Activated CD8-positive, alpha-beta memory T cell treated with anti-CD3 and anti-CD28 coated beads, Interleukin-2, amount 50 U/mL, for 1 hour (primary cell): ENCODE measurements around the gene SLC30A3.
"Not testable (repeated sequence)": the region's sequence is repeated elsewhere in the genome, so short reads cannot be mapped to it uniquely, and the experiment has no call there.

Experiments
- DNase-seq: peaks from one replicate; pipeline ENCODE4 v3.0.0-alpha.2; 2020; ENCODE audit errors: extremely low read depth

SLC30A3 gene

GRCh38 chr2:27285481-27285880, 22.6 kb upstream of the SLC30A3 start:
- no peak for DNase-seq

DNA sequence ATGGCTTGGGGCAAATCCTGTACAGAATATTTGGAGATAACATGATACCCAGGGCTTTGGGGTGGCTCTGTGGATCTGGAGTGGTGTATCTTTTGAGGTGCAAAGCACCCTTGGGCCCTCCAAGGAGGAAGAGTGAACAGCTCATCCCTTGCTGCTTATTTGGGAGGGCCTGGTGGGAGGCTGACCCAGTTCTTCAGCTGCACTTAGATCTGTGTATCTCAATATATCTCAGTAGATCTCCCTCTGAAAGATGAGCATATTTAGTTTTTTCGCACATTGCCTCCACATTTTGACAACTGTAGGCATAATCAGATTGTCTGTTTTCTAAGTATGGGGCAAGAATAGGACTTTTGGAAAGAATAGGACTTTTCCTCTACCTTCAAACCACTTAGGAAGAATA, 22.1 kb upstream of the SLC30A3 start:
- DNase-seq: no peak

DNA sequence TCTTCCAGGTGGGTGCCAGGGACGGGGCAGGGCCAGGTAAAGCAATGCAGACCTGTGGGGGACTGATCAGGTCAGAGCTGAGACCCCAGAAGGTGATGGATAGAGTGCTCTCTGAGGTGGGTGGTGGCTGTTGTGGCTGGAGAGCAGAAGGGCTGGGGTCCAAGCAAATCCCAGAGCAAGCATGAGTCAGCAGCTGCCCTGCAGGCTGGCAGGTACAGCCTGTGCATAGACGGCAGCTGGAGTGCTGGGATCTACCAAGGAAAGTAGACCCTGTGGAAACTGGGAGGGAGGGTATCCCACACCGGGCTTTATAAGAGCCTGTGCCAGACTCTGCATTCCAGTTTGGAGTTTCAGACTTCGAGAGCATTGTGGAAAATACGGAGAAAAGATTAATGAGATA, 20.0 kb upstream of the SLC30A3 start:
- DNase-seq: no peak

DNA sequence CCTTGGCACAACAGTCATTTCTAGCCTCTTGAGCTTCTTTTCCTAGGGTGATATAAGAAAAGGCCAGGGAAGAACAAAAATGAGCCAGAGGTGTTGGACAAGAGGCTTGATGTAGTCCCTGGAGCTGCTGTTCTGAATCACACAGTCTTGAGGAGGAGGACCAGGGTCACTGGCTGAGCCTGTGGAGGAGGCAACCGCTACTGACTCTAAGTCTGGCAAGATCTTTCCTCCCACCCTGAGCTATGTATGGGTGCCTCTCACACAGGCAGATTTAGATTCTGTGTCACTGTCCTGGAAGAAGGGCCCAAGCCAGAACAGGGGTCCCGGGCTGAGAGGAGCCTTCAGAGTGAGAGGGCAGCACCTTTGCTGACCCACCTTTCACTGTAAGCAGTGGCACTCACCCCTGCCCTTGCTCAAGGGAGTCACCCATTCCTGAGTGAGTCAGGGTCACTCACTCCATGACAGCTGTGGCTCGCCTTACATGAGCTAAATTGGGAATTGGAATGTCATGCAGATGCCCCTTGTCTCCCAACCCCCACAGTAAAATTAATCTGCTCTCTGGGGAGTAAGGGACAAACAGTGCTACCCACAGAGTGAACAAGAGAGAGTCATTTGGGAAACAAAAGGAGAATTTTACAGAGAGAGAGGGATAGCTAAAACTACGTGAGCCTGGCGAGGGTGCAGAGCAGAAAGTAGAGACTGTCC, 19.2 kb upstream of the SLC30A3 start, which contains the start of gene TRIM54:
TSS of gene TRIM54 (plus strand) at position 575 of the 705 bp plus-strand sequence. CDS start 303 bp downstream, outside the sequence.
- no peak for DNase-seq

DNA sequence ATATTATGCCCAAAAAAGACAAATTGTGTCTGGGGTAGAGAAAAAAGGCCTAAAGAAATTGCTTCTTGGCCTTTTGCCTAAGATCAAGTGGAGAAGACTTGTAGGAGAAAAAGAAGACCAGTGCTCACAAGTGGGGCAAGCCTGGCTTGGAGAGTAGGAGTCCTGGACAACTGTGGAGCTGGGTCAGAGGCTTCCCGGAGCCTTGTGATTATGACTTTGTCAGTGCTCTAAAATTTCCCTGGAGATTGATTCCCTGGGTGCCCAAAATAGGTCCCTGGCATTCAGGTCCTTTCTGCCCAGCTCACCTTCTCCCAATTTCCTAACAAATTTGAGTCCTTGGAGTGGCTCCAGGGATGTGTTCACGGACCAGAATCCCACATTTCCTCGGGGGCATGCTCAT, 18.6 kb upstream of the SLC30A3 start:
- DNase-seq: no peak

DNA sequence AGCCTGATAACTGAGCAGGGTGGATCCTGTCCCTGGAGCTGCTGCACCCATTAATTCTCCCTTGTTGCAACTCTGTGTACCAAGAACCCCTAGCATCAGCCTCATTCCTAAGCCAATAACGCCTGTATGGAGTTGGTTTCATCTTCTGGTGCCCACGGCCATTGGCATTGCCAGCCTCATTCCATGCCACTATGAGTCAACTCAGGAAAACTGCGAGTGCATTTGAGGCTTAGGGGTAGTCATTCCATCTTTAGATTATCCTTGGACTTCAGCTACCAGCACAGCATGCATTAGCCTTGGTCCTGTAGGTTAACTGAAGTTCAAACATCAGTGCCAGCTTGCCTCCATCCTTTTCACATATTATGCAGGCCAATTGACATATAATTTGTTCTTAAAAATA, 18.0 kb upstream of the SLC30A3 start:
- DNase-seq: no peak

DNA sequence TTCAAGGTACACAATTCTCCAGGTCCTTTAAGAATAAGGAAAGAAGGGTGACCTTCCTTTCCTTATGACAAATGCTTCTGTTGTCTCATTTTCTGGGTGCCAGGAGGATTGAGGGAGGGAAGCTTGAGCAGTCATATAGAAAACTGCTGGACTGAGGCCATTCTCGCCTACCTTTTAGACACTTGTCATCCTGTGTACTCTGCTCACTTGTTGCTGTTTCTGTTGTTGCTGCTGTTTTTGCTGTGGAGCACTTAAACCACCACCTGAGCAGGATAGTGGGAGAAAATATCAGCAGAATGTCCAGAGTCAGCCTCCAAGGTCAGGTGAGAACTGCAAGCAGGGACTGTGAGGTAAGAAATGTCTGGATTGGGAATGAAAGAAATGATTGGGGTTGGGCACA, 15.2 kb upstream of the SLC30A3 start:
- DNase-seq: no peak

- DNase-seq: no peak
Observed at GRCh38 chr2:27275211-27276150, 12.6 kb upstream of the SLC30A3 start, which contains the start of gene DNAJC5G. Gene DNAJC5G (plus strand): TSS chr2:27275433. CDS start chr2:27276729, 1,296 bp downstream.

GRCh38 chr2:27272537-27273522, 10.0 kb upstream of the SLC30A3 start:
- not testable (repeated sequence) for DNase-seq

- no peak for DNase-seq
Observed at GRCh38 chr2:27271631-27272340, 8.9 kb upstream of the SLC30A3 start.

GRCh38 chr2:27270670-27271069, 7.8 kb upstream of the SLC30A3 start:
- DNase-seq: no peak

DNA sequence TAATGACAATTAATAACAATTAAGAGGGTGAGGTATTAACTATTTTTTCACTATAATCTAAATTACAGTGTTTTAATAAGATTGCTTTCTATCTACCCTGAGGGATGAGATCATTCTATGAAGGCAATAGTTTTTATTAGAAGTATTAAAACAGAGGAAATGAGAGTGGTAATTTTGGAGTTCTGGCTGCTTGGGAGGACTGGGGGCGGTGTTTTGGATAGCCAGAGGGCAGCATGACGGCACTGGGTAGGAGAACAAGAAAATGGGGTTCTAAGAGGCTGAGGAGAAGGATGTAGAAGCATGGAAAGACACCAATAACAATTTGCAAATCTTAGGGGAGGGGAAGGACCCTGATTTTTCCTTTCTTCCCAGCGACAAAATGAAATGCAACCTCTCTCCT, 7.3 kb upstream of the SLC30A3 start:
- DNase-seq: no peak

DNA sequence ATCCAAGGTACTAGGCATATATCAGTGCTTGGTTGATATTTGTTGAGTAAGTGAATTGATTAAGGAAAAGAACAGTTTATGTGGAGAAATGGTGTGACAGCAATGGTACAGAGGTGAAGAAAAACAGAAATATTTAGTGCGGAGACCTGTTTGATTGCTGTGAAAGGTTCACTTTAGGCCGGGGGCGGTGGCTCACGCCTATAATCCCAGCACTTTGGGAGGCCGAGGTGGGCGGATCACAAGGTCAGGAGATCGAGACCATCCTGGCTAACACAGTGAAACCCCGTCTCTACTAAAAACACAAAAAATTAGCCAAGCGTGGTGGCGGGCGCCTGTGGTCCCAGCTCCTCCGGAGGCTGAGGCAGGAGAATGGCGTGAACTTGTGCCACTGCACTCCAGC, 5.4 kb upstream of the SLC30A3 start:
- DNase-seq: not testable (repeated sequence)

GRCh38 chr2:27265536-27265870, 2.7 kb upstream of the SLC30A3 start:
- no peak for DNase-seq

DNA sequence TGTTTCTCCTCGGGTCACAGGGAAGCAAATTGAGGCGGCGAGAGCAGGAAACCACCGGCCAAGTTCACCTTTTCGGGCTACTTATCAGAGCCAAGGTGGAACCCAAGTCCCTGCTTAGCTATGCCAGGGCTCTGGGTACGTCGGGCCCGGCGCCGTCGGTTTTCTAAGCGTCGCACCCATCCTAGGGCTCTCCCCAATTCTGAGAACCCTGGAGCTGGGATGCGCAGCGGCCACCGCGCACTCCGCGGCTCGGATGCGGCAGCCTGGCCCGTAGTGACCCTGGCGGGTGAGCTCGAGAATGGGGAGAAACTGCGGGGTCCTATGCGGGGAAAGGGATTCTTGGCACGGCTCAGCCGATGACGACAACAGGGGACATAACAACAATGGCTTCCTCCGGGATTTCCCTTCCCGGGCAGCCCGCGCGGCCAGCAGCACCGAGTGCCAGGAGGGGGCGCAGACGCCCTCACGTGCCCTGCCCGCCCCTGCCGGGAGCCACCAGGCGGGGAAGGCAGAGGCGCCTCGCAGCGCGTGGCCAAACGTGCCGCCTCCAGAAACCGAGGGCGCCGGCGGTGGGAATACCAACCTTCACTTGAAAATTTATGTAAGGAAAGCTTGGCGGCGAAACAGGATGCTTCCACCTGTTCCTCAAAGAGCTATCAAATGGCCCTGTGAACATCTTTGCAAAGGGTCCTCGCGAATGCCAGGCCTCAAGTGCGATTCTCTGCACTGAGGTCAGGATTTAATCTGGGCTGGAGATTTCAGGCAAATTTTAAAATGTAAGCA, 2.1 kb upstream of the SLC30A3 start:
- DNase-seq: peak; percentile 21

- DNase-seq: no peak
Observed at GRCh38 chr2:27264253-27264752, 1.5 kb upstream of the SLC30A3 start.

- no peak for DNase-seq
Observed at GRCh38 chr2:27263287-27264252, 723 bp upstream of the SLC30A3 start.

- DNase-seq: no peak
Observed at GRCh38 chr2:27261926-27262298, 935 bp downstream of the SLC30A3 start.
